ENCODE measurements around the gene VCP. TPM values are rescaled to one million over a fixed set of nuclear protein-coding genes. Genes with fewer than 3 reads are reported as not detected.

VCP gene
- total RNA-seq, 1 donor from 2014 or later = 366 TPM

GRCh38 chr9:35071814-35072460, 488 bp downstream of the VCP start:
- H3K27me3 Mint-ChIP-seq (ENCODE audit: low read depth) = no peaks in the 10 kb centered on the region
- H3K4me1 Mint-ChIP-seq (ENCODE audit: low read depth) = peaks cover 43% of the 10 kb centered on the region
- no peaks in the 10 kb centered on the region for H3K9me3 Mint-ChIP-seq
- H3K4me3 Mint-ChIP-seq (ENCODE audit: low read depth) = peak overlapping the region; percentile 91
- H3K27ac Mint-ChIP-seq = peak overlapping the region; percentile 88
- intact Hi-C loops (cut with micrococcal nuclease) = loop anchor here (1.0 to 10.0 kb wide), 8 partner anchors 8 to 1413 kb away; partner anchors contain the start of genes CREB3, HINT2, PIGO and SPAG8
- peak; percentile 72 for DNase-seq (ENCODE audit: low spot score)
- H3K36me3 Mint-ChIP-seq (ENCODE audit: low read depth) = peaks cover 80% of the 10 kb centered on the region

- Mint-ChIP-seq H3K36me3 (ENCODE audit: low read depth) (peaks cover 84% of the 10 kb centered on the region), H3K9me3 (no peaks in the 10 kb centered on the region), H3K4me3 (ENCODE audit: low read depth) (peak overlapping the region; percentile 91), H3K27me3 (ENCODE audit: low read depth) (no peaks in the 10 kb centered on the region), H3K27ac (peak overlapping the region; percentile 88), H3K4me1 (ENCODE audit: low read depth) (peaks cover 42% of the 10 kb centered on the region)
- no peak for DNase-seq (ENCODE audit: low spot score)
- intact Hi-C loops (cut with micrococcal nuclease) = loop anchor here (10.0 kb wide), 2 partner anchors 744 to 1414 kb away; partner anchors contain the start of genes HINT2 and SPAG8
Measured at GRCh38 chr9:35070823-35071813, 1.3 kb downstream of the VCP start.

- intact Hi-C loops (cut with micrococcal nuclease) = no loop called here
- Mint-ChIP-seq H3K4me3 (ENCODE audit: low read depth) (peak overlapping the region; percentile 15), H3K4me1 (ENCODE audit: low read depth) (peaks cover 40% of the 10 kb centered on the region), H3K27ac (no peak overlapping the region), H3K27me3 (ENCODE audit: low read depth) (no peaks in the 10 kb centered on the region), H3K36me3 (ENCODE audit: low read depth) (peaks cover 83% of the 10 kb centered on the region), H3K9me3 (no peaks in the 10 kb centered on the region)
- no peak for DNase-seq (ENCODE audit: low spot score)
Measured at GRCh38 chr9:35069020-35069419, 3.4 kb downstream of the VCP start.

GRCh38 chr9:35067056-35067455, 5.4 kb downstream of the VCP start:
- peaks cover 27% of the 10 kb centered on the region for H3K4me1 Mint-ChIP-seq (ENCODE audit: low read depth)
- H3K36me3 Mint-ChIP-seq (ENCODE audit: low read depth) = peaks cover 91% of the 10 kb centered on the region

DNA sequence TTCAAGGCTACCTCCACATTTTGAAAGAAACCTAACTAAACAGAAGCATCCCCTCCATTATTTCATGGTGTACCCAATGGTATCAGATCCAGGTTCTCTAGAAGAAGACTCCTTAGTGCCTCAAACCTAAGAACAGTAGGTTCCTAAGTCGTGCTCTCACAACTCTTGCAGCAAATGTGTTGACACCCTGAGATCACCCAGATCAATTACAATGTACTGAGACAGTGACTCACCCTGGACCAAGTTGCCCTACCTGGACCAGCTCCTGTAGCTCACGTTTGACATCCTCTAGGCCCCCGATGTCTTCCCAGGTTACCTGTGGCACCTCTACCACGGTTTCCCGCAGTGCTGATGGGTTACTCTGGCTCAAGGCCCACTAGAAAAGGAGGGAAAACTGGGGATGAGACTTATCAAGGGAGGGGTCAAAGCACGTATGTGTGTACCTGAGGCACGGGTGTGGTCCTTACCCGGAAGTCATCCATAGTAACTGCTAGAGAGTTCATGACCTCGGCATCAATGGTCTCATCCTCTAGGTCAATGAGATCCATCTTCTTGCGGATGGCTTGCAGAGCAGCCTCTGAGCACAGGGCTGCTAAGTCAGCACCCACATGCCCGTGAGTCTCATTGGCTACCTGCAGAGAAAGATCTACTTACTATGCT, 11.7 kb downstream of the VCP start:
- no peak for DNase-seq (ENCODE audit: low spot score)
- Mint-ChIP-seq H3K36me3 (ENCODE audit: low read depth) (peaks cover 93% of the 10 kb centered on the region), H3K27ac (no peak overlapping the region), H3K27me3 (ENCODE audit: low read depth) (no peaks in the 10 kb centered on the region), H3K9me3 (no peaks in the 10 kb centered on the region), H3K4me3 (ENCODE audit: low read depth) (no peak overlapping the region), H3K4me1 (ENCODE audit: low read depth) (no peaks in the 10 kb centered on the region)
- intact Hi-C loops (cut with micrococcal nuclease) = no loop called here

More at GRCh38 chr9:35067056-35067455, 5.4 kb downstream of the VCP start:
- H3K27ac Mint-ChIP-seq = no peak overlapping the region
- H3K9me3 Mint-ChIP-seq = no peaks in the 10 kb centered on the region
- intact Hi-C loops (cut with micrococcal nuclease) = no loop called here
- no peak for DNase-seq (ENCODE audit: low spot score)
- H3K4me3 Mint-ChIP-seq (ENCODE audit: low read depth) = no peak overlapping the region
- no peaks in the 10 kb centered on the region for H3K27me3 Mint-ChIP-seq (ENCODE audit: low read depth)

GRCh38 chr9:35059438-35059837, 13.0 kb downstream of the VCP start:
- H3K27me3 Mint-ChIP-seq (ENCODE audit: low read depth) = no peaks in the 10 kb centered on the region
- intact Hi-C loops (cut with micrococcal nuclease) = no loop called here
- H3K36me3 Mint-ChIP-seq (ENCODE audit: low read depth) = peaks cover 92% of the 10 kb centered on the region
- DNase-seq (ENCODE audit: low spot score) = no peak
- no peak overlapping the region for H3K4me3 Mint-ChIP-seq (ENCODE audit: low read depth)
- no peaks in the 10 kb centered on the region for H3K9me3 Mint-ChIP-seq
- no peaks in the 10 kb centered on the region for H3K4me1 Mint-ChIP-seq (ENCODE audit: low read depth)
- no peak overlapping the region for H3K27ac Mint-ChIP-seq

- H3K27me3 Mint-ChIP-seq (ENCODE audit: low read depth) = no peaks in the 10 kb centered on the region
- no peak overlapping the region for H3K27ac Mint-ChIP-seq
- no peak overlapping the region for H3K4me3 Mint-ChIP-seq (ENCODE audit: low read depth)
- H3K36me3 Mint-ChIP-seq (ENCODE audit: low read depth) = peaks cover 88% of the 10 kb centered on the region
- DNase-seq (ENCODE audit: low spot score) = no peak
- no peaks in the 10 kb centered on the region for H3K4me1 Mint-ChIP-seq (ENCODE audit: low read depth)
- intact Hi-C loops (cut with micrococcal nuclease) = no loop called here
- H3K9me3 Mint-ChIP-seq = no peaks in the 10 kb centered on the region
Measured at GRCh38 chr9:35057271-35057620, 15.2 kb downstream of the VCP start.

DNA sequence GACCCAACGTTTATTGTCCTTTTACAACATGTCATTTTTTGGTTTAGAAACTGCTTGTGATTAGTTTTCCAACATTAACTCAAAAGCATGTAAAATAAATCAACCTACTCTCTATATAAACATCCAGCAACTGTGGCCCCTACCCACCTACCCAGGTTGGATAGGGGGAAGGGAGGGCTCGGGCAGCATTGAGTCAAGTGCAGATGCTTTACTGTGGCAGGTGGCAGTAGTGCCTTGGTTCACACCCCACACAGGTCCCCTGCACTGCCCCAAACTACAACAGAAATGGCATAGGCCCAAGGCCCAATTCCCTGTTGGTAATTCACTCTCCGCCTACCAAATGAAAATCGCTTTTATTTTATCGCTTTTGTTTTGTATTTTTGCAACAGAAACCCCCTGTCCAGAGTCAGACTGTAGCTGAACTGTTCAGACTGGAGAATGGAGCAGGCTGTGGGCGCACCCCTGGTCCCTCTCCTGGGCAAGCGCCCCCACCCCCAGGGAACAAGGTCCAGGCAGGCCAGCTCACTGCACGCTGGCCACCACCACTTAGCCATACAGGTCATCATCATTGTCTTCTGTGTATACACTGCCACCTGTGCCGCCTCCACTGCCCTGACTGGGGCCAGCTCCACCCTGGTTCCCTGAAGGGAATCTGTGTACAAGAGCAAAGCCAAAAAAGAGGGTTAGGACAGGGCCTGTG, 15.7 kb downstream of the VCP start:
- Mint-ChIP-seq H3K27me3 (ENCODE audit: low read depth) (no peaks in the 10 kb centered on the region), H3K4me1 (ENCODE audit: low read depth) (no peaks in the 10 kb centered on the region), H3K4me3 (ENCODE audit: low read depth) (no peak overlapping the region), H3K9me3 (no peaks in the 10 kb centered on the region), H3K36me3 (ENCODE audit: low read depth) (peaks cover 84% of the 10 kb centered on the region), H3K27ac (no peak overlapping the region)
- DNase-seq (ENCODE audit: low spot score) = no peak
- intact Hi-C loops (cut with micrococcal nuclease) = no loop called here

DNA sequence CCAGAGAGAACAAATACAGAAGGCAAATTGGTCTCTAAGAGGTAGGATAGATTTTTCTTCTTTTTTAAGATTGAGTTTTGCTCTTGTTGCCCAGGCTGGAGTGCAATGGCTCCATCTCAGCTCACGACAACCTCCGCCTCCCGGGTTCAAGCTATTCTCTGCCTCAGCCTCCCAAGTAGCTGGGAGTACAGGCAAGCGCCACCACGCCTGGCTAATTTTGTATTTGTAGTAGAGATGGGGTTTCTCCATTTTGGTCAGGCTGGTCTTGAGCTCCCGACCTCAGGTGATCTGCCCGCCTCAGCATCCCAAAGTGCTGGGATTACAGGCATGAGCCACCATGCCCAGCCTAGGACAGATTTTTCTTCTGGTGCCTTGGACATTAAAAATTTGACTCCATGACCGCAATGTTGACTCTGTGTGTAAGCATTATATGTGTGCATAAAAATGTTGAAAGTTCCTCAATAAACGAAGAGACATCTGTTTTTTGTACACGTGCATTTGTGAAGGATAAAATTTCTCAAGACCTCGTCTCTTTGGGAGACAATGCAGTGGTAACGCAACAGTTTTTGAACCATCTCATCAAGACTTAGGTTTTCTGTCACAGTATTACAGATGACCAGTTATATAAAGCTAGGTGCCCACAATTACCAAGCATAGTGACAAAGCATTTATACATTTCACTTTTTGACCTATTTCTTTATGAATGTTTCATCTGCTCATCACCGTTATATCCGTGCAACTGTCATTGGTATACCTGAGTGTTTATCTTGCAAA, 17.4 kb downstream of the VCP start:
- intact Hi-C loops (cut with micrococcal nuclease) = no loop called here

GRCh38 chr9:35054185-35054835, 18.1 kb downstream of the VCP start:
- Mint-ChIP-seq H3K4me1 (ENCODE audit: low read depth) (peaks cover 4% of the 10 kb centered on the region), H3K4me3 (ENCODE audit: low read depth) (no peak overlapping the region), H3K36me3 (ENCODE audit: low read depth) (peaks cover 72% of the 10 kb centered on the region), H3K27ac (no peak overlapping the region), H3K9me3 (no peaks in the 10 kb centered on the region), H3K27me3 (ENCODE audit: low read depth) (no peaks in the 10 kb centered on the region)
- DNase-seq (ENCODE audit: low spot score) = no peak
- intact Hi-C loops (cut with micrococcal nuclease) = no loop called here

More for the DNA sequence above, 17.4 kb downstream of the VCP start:
- Mint-ChIP-seq H3K27ac (no peak overlapping the region), H3K36me3 (ENCODE audit: low read depth) (peaks cover 73% of the 10 kb centered on the region), H3K9me3 (no peaks in the 10 kb centered on the region), H3K4me1 (ENCODE audit: low read depth) (peaks cover 4% of the 10 kb centered on the region), H3K27me3 (ENCODE audit: low read depth) (no peaks in the 10 kb centered on the region), H3K4me3 (ENCODE audit: low read depth) (no peak overlapping the region)
- no peak for DNase-seq (ENCODE audit: low spot score)

Data from activated T-helper 2 cell treated with anti-CD3 and anti-CD28 coated beads, Interferon-gamma antibody, Interleukin-2, Interleukin-4, amounts not matched to agents 10 μg/mL and 5 μg/mL and 100 μg/mL, durations not matched to agents 14 hours and 24 hours and 36 hours (primary cell).